Upper lobe of left lung (tissue), 6 donors: ENCODE results near the gene TSPAN5. TPM values are rescaled to one million over a fixed set of nuclear protein-coding genes. Genes with fewer than 3 reads are reported as not detected.

ENCODE experiments used
- ATAC-seq, 2 donors: fragments of 200-7000 bp; cut with Tn5 transposase; one replicate each; pipeline ENCODE4 v1.9.1; 2022; ENCODE audit warnings: mild to moderate bottlenecking in 2 of 2, moderate library complexity in 2 of 2; ENCODE audit not compliant: low FRiP score in 2 of 2
- DNase-seq, 2 donors: peaks; one replicate each; pipeline ENCODE4 v3.0.0-alpha.2; 2019 to 2020
- H3K27ac ChIP-seq, 4 donors: fragments of 200-600 bp; sonication (generic); one replicate each; pipeline ENCODE4 v1.5.1; 2016 to 2019
- H3K27me3 ChIP-seq, 4 donors: fragments of 200-600 bp; sonication (generic); one replicate each; pipeline ENCODE4 v1.5.1; 2017 to 2019
- H3K36me3 ChIP-seq, 4 donors: fragments of 200-600 bp; sonication (generic); one replicate each; pipeline ENCODE4 v1.5.1; 2016 to 2019
- H3K4me1 ChIP-seq, 4 donors: fragments of 200-600 bp; sonication (generic); one replicate each; pipeline ENCODE4 v1.5.1; 2018 to 2019
- H3K4me3 ChIP-seq, 4 donors: fragments of 200-600 bp; sonication (generic); one replicate each; pipeline ENCODE4 v1.5.1; 2017 to 2019; ENCODE audit warnings: mild to moderate bottlenecking in 2 of 4, moderate library complexity in 1 of 4
- H3K9me3 ChIP-seq, 4 donors: fragments of 200-600 bp; sonication (generic); one replicate each; pipeline ENCODE4 v1.5.1; 2018 to 2019
- EP300 ChIP-seq, 4 donors: sonication (generic); formaldehyde crosslinking; IDR thresholded peaks; one replicate each; pipeline ENCODE4 v1.5.1; 2017; ENCODE audit warnings: antibody characterized with exemption in 4 of 4, control low read depth in 2 of 4
- POLR2A ChIP-seq, 4 donors: fragments of 450-650 bp; IDR thresholded peaks; one replicate each; pipeline ENCODE4 v1.5.1; 2016 to 2017; ENCODE audit warnings: antibody characterized with exemption in 4 of 4, mild to moderate bottlenecking in 2 of 4
- POLR2AphosphoS5 ChIP-seq, 2 donors: sonication (generic); formaldehyde crosslinking; IDR thresholded peaks; one replicate each; pipeline ENCODE4 v1.5.1; 2017; ENCODE audit warnings: antibody characterized with exemption in 2 of 2
- WGBS, 2 donors: methylation state at CpG; one replicate each; pipeline ENCODE4 v1.1.5; 2017 to 2018; 5-methylcytosine and 5-hydroxymethylcytosine counted together
- total RNA-seq, 6 donors: library from RNA; depleted of rRNA in 4 of 6; stranded (reverse); fragments of >200 nt in 4 of 6; gene quantifications; one replicate each; pipeline versions ENCODE4 v1.1.0 to v1.2.1, GENCODE V29; 2016 to 2021
- TF ChIP-seq, protein P1 (sequence below), 6 experiments: fragments of 450-650 bp in 4 of 6; fragments of 200-600 bp in 2 of 6; sonication (generic) in 2 of 6; IDR thresholded peaks; one replicate each; pipeline ENCODE4 v1.5.1; 2016 to 2019; ENCODE audit warnings: antibody characterized with exemption in 6 of 6
- donor health status: DM: no; HTN: no; CAD: no; lungs with moderate emphysema.
- donor health status: DM: no; HTN: yes; CAD: no; lungs with severe emphysema.

The TSPAN5 gene
- total RNA-seq, 6 donors from 2014 or later: 3.1 to 12.5 (median 7.2) TPM

DNA sequence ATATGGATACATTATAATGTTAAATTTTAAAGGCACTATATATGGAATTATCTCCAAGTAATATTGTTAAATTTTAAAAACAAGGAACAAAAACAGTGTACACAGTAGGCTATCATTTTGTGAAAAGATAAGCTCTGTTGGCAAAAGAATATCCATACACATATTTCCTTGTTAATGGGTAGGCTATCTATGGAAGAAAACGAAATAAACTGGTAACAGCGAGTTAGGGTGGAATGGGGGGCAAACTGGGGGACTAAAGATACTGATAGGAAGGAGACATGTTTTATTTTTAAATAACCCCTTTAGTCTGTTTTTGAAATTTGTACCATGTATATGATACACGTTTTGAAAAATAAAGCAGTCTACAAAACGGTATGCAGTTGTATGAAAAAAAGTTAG, 3.6 kb upstream of the TSPAN5 start:
- WGBS, 2 donors: 79 to 81% methylated on average over 4 of the region's 4 CpGs
- no peaks in the 10 kb centered on the region for H3K9me3 ChIP-seq
- H3K4me3 ChIP-seq: no peak overlapping the region
- peaks cover 19 to 33% (median 25%) of the 10 kb centered on the region in 4 donors for H3K4me1 ChIP-seq
- TF ChIP-seq POLR2A (IDR thresholded peaks at IDR 0.05) (no peak), EP300 (IDR thresholded peaks at IDR 0.05) (no peak), POLR2AphosphoS5 (IDR thresholded peaks at IDR 0.05) (no peak)
- TF ChIP-seq, protein P1, sequence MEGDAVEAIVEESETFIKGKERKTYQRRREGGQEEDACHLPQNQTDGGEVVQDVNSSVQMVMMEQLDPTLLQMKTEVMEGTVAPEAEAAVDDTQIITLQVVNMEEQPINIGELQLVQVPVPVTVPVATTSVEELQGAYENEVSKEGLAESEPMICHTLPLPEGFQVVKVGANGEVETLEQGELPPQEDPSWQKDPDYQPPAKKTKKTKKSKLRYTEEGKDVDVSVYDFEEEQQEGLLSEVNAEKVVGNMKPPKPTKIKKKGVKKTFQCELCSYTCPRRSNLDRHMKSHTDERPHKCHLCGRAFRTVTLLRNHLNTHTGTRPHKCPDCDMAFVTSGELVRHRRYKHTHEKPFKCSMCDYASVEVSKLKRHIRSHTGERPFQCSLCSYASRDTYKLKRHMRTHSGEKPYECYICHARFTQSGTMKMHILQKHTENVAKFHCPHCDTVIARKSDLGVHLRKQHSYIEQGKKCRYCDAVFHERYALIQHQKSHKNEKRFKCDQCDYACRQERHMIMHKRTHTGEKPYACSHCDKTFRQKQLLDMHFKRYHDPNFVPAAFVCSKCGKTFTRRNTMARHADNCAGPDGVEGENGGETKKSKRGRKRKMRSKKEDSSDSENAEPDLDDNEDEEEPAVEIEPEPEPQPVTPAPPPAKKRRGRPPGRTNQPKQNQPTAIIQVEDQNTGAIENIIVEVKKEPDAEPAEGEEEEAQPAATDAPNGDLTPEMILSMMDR (IDR thresholded peaks at IDR 0.05): no peak
- ATAC-seq (no peak), DNase-seq (no peak)
- H3K36me3 ChIP-seq: no peaks in the 10 kb centered on the region
- H3K27ac ChIP-seq: no peak overlapping the region
- H3K27me3 ChIP-seq: no peaks in the 10 kb centered on the region

DNA sequence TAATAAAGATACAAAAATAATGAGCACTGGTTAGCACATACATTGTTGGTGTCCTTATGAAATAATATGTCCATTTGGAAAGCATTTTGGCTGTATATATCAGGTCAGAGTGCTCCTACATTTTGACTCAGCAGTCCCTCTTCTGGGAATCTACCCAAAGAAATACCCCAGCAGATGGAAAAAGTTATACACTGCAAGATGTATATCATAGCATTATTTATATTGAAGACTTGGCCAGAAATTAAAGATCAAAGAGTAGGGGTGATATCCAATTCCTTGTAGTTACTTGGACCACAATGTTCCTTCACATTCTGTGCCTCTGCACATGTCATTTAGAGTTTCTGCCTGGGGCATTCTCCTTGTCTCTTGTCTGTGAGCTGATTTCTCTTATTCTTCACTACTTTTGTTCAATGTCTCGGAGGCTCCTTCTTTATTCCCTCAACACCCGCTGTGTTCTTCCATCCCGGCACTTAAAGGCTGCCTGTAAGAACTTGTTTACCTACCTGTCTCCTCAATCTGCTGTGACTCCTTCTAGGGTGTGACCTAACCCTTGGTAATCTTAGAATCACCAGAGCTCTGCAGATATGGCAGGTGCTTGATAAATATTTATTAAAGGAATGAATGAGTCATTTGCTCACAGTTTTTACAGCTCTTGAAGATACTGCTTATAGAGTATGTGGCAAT, 3.1 kb upstream of the TSPAN5 start:
- ATAC-seq (no peak), DNase-seq (peak in 1 of 2 donors; percentile 33)
- no peaks in the 10 kb centered on the region for H3K36me3 ChIP-seq
- WGBS, 2 donors: 67 to 73% methylated on average over 3 of the region's 3 CpGs
- H3K27ac ChIP-seq: no peak overlapping the region
- no peaks in the 10 kb centered on the region for H3K9me3 ChIP-seq
- peaks cover 24 to 36% (median 30%) of the 10 kb centered on the region in 4 donors for H3K4me1 ChIP-seq
- TF ChIP-seq EP300 (IDR thresholded peaks at IDR 0.05) (peak in 1 of 4 donors; percentile 45), POLR2A (IDR thresholded peaks at IDR 0.05) (no peak)
- no peaks in the 10 kb centered on the region for H3K27me3 ChIP-seq
- no peak overlapping the region for H3K4me3 ChIP-seq

DNA sequence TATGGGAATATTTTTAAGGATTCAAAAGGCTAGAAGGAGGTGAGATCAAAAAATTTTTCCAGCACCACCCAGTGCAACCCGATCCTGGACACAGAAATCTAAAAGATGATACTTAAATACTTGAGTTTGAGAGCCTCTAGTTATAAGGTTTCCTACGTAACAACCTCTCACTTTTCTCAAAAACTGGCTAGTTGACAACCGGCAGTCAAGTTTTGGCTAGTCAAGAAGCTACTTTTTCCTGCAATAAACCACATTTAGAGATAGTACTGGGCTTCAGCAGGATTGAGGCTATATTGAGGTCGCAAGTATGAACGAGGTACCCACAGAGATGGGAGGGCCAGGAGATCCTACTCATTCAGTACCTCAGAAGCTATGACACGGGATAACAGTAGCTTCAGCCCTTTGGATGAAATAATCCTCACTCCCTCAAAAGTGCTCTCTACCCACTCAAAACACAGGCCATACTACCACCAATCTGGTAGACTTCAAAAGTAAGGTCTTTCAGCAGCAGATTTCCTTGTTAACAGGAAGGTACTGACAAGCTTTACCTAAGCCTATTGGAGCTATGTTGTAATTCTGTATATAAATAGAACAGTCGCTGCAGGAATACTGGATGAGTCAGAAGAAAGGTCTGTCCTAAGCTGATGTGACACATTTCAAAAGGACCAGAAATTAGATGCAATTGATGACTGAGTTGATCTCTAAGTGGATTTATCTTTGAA, 1.5 kb upstream of the TSPAN5 start:
- Histone ChIP-seq H3K4me1 (peaks cover 24 to 36% (median 30%) of the 10 kb centered on the region in 4 donors), H3K27me3 (no peaks in the 10 kb centered on the region), H3K9me3 (no peaks in the 10 kb centered on the region), H3K27ac (peak overlapping the region in 1 of 4 donors; percentile 78), H3K4me3 (peak overlapping the region in 1 of 4 donors; percentile 80), H3K36me3 (no peaks in the 10 kb centered on the region)
- no peak for DNase-seq
- no peak for ATAC-seq
- TF ChIP-seq, protein P1 (IDR thresholded peaks at IDR 0.05): no peak
- TF ChIP-seq POLR2A (IDR thresholded peaks at IDR 0.05): no peak
- TF ChIP-seq POLR2AphosphoS5 (IDR thresholded peaks at IDR 0.05): no peak
- no peak for TF ChIP-seq EP300 (IDR thresholded peaks at IDR 0.05)
- 67 to 68% methylated on average over 7 of the region's 7 CpGs for WGBS, 2 donors

DNA sequence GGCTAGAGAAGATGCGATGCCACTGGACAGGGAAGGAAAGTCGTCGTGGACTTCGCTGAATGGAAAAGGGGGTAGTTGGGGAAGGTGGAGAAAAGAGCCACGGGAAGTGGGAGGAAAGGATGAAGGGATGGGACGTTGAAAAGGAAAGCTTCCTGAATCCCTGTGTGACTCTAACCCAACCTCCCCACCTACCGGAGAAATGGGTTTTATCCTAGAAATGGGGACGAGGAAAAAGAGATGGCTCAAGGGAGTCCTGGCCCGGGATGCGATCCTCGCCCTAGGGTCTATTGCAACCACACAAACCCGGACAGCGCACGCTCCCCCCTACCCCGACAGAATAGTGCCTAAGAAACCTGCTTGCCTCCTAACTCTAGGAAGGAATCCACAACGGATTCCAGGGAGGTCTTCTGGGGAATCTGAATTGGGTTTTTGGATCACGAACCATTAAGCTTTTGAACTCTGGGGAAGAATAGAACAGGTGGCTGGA, 738 bp upstream of the TSPAN5 start:
- Histone ChIP-seq H3K36me3 (no peaks in the 10 kb centered on the region), H3K4me1 (peaks cover 24 to 36% (median 30%) of the 10 kb centered on the region in 4 donors), H3K27me3 (no peaks in the 10 kb centered on the region), H3K27ac (peak overlapping the region in 3 of 4 donors; percentile 60 to 80 (median 78)), H3K4me3 (peak overlapping the region; percentile 39 to 80 (median 74)), H3K9me3 (no peaks in the 10 kb centered on the region)
- ATAC-seq: no peak
- TF ChIP-seq POLR2AphosphoS5 (IDR thresholded peaks at IDR 0.05) (no peak), POLR2A (IDR thresholded peaks at IDR 0.05) (no peak), EP300 (IDR thresholded peaks at IDR 0.05) (no peak)
- TF ChIP-seq, protein P1 (IDR thresholded peaks at IDR 0.05): no peak
- DNase-seq: no peak
- 22 to 23% methylated on average over 17 of the region's 17 CpGs for whole genome bisulfite sequencing, 2 donors

DNA sequence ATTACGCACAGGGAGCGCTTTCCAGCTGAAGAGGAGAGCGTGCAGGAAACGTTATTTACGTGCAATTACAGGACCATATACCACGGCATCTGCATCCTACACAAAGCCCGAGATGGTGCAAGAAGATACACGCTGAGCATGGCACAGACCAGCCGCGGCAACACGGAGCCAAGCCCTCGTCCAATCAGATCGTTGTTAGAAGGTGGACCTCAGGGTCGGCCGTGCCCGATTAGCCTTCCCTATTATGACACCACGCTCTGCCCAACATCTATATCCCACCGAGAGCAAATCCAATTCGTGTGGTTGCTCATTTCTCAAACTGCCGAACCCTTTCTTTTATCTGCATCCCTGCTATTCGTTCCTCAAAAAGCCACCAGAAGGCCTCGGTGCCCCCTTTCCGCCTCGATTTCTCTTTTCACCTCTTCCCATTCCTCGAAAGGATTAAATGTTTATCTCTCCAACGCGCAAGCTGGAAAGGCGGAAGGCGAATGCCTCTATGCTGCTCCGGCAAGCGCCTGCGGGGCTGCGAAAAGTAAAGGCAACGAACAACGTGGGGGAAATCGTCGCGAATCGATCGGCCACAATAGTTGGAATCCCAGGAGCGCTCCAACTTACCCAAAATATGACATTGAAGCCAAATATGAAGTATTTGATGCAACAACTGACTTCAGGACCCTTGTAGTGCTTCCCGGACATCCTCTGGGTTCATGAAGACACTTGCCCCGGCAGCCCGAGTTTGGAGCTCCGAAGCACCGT, 702 bp downstream of the TSPAN5 start:
- H3K9me3 ChIP-seq: no peaks in the 10 kb centered on the region
- H3K4me3 ChIP-seq: peak overlapping the region; percentile 68 to 84 (median 80)
- peak overlapping the region in 2 of 4 donors; percentile 51 to 84 for H3K27ac ChIP-seq
- H3K27me3 ChIP-seq: no peaks in the 10 kb centered on the region
- no peak for TF ChIP-seq POLR2A (IDR thresholded peaks at IDR 0.05)
- TF ChIP-seq, protein P1 (IDR thresholded peaks at IDR 0.05): no peak
- TF ChIP-seq POLR2AphosphoS5 (IDR thresholded peaks at IDR 0.05): no peak
- TF ChIP-seq EP300 (IDR thresholded peaks at IDR 0.05): no peak
- DNase-seq: peak; percentile 25 to 59
- H3K4me1 ChIP-seq: peaks cover 24 to 32% (median 27%) of the 10 kb centered on the region in 4 donors
- no peaks in the 10 kb centered on the region for H3K36me3 ChIP-seq
- WGBS, 2 donors: 0% methylated on average over 36 to 46 of the region's 46 CpGs
- ATAC-seq: peak in 1 of 2 donors; percentile 57
